ENCODE measurements around the gene PRMT2. TPM values are rescaled to one million over a fixed set of nuclear protein-coding genes. Genes with fewer than 3 reads are reported as not detected.

The PRMT2 gene
- total and polyA plus RNA-seq, 8 donors = 17.9 to 56.9 (median 26.8) TPM

GRCh38 chr21:46643379-46644177, 8.1 kb downstream of the PRMT2 start:
- intact Hi-C loops (cut with DNase I) = no loop called here
- Histone ChIP-seq H3K4me3 (no peak overlapping the region), H3K4me1 (peaks cover 0 to 8% (median 3%) of the 10 kb centered on the region in 3 donors), H3K27ac (no peak overlapping the region), H3K36me3 (peaks cover 0 to 34% (median 6%) of the 10 kb centered on the region in 3 donors), H3K9me3 (no peaks in the 10 kb centered on the region), H3K27me3 (no peaks in the 10 kb centered on the region)
- FAIRE-seq (no peak), ATAC-seq (no peak), DNase-seq (no peak)
- 82 to 87% methylated on average over 12 of the region's 12 CpGs for WGBS, 2 donors
- TF ChIP-seq CTCF (IDR thresholded peaks at IDR 0.05) = no peak

GRCh38 chr21:46645840-46646239, 10.4 kb downstream of the PRMT2 start:
- H3K27ac ChIP-seq = no peak overlapping the region
- intact Hi-C loops (cut with DNase I) = no loop called here
- no peaks in the 10 kb centered on the region for H3K9me3 ChIP-seq
- no peak overlapping the region for H3K4me3 ChIP-seq
- FAIRE-seq (no peak), ATAC-seq (no peak), DNase-seq (peak in 1 of 6 donors; percentile 18)
- no peaks in the 10 kb centered on the region for H3K27me3 ChIP-seq
- 97 to 98% methylated on average over 5 of the region's 5 CpGs for WGBS, 2 donors
- TF ChIP-seq CTCF (IDR thresholded peaks at IDR 0.05) = no peak
- H3K36me3 ChIP-seq = peaks cover 0 to 54% (median 11%) of the 10 kb centered on the region in 3 donors
- H3K4me1 ChIP-seq = no peaks in the 10 kb centered on the region

GRCh38 chr21:46646541-46647154, 11.2 kb downstream of the PRMT2 start:
- no peak for ATAC-seq
- 94 to 96% methylated on average over 9 of the region's 9 CpGs for WGBS, 2 donors
- H3K36me3 ChIP-seq = peaks cover 0 to 58% (median 11%) of the 10 kb centered on the region in 3 donors
- no peak for FAIRE-seq
- no peak overlapping the region for H3K27ac ChIP-seq
- H3K27me3 ChIP-seq = no peaks in the 10 kb centered on the region
- no peak overlapping the region for H3K4me3 ChIP-seq
- no peak for TF ChIP-seq CTCF (IDR thresholded peaks at IDR 0.05)
- intact Hi-C loops (cut with DNase I) = no loop called here
- no peaks in the 10 kb centered on the region for H3K4me1 ChIP-seq
- DNase-seq = no peak
- no peaks in the 10 kb centered on the region for H3K9me3 ChIP-seq

- 92 to 95% methylated on average over 27 of the region's 27 CpGs for WGBS, 2 donors
- Histone ChIP-seq H3K4me3 (no peak overlapping the region), H3K9me3 (no peaks in the 10 kb centered on the region), H3K36me3 (peaks cover 0 to 66% (median 11%) of the 10 kb centered on the region in 3 donors), H3K27me3 (no peaks in the 10 kb centered on the region), H3K4me1 (no peaks in the 10 kb centered on the region), H3K27ac (no peak overlapping the region)
- FAIRE-seq (no peak), DNase-seq (peak in 1 of 6 donors; percentile 41), ATAC-seq (no peak)
- intact Hi-C loops (cut with DNase I) = no loop called here
- TF ChIP-seq CTCF (IDR thresholded peaks at IDR 0.05) = no peak
These were observed 13.1 kb downstream of the PRMT2 start for GRCh38 chr21:46648539-46648938.

- DNase-seq (peak in 1 of 6 donors; percentile 39), FAIRE-seq (no peak), ATAC-seq (peak in 2 of 4 donors; percentile 29 to 33)
- no peak overlapping the region for H3K27ac ChIP-seq
- no peaks in the 10 kb centered on the region for H3K27me3 ChIP-seq
- no peaks in the 10 kb centered on the region for H3K9me3 ChIP-seq
- WGBS, 2 donors = 94% methylated on average over 19 of the region's 19 CpGs
- no peaks in the 10 kb centered on the region for H3K4me1 ChIP-seq
- no peak for TF ChIP-seq CTCF (IDR thresholded peaks at IDR 0.05)
- no peak overlapping the region for H3K4me3 ChIP-seq
- intact Hi-C loops (cut with DNase I) = no loop called here
- H3K36me3 ChIP-seq = peaks cover 0 to 69% (median 9%) of the 10 kb centered on the region in 3 donors
These were observed 13.9 kb downstream of the PRMT2 start for GRCh38 chr21:46649356-46649755.

Data from pancreas (tissue), 10 donors.